H1 (cell line): ENCODE results near the gene SPAG17.

Source experiments
- BACH1 ChIP-seq: IDR thresholded peaks from 2 replicates; pipeline ENCODE4 v1.6.1; 2012; ENCODE audit warnings: low read length, improper control_type of control experiment
- EZH2 ChIP-seq: fragments of 200-600 bp; sonication (generic); IDR thresholded peaks from 2 replicates; pipeline ENCODE4 v1.7.1; 2012; ENCODE audit warnings: low read depth, mild to moderate bottlenecking, moderate library complexity, low read length, inconsistent platforms; ENCODE audit not compliant: severe bottlenecking
- HDAC2 ChIP-seq, 2 experiments: fragments of 300-600 bp in 1 of 2; sonication (generic) in 1 of 2; IDR thresholded peaks; 2 replicates each; pipeline ENCODE4 v1.6.1; 2011 to 2012; ENCODE audit warnings: low read depth in 2 of 2, low read length in 2 of 2, mild to moderate bottlenecking in 2 of 2, moderate library complexity in 2 of 2, borderline replicate concordance in 1 of 2, inconsistent platforms in 1 of 2
- MAX ChIP-seq: IDR thresholded peaks from 2 replicates; pipeline ENCODE4 v1.6.1; 2012; ENCODE audit warnings: inconsistent platforms
- POLR2A ChIP-seq, 2 experiments: IDR thresholded peaks; 1 replicate in 1 of 2; 2 replicates in 1 of 2; pipeline ENCODE4 v1.6.1; 2011; ENCODE audit warnings: low read depth in 2 of 2, low read length in 2 of 2, mild to moderate bottlenecking in 2 of 2; ENCODE audit errors: control extremely low read depth in 1 of 2
- POLR2AphosphoS5 ChIP-seq: IDR thresholded peaks from 2 replicates; pipeline ENCODE4 v1.6.1; 2011; ENCODE audit warnings: low read depth, low read length
- TF ChIP-seq, protein P1 (sequence below), 3 experiments: IDR thresholded peaks; 1 replicate in 2 of 3; 2 replicates in 1 of 3; pipeline versions ENCODE4 v1.5.1 to v1.6.1; 2011; ENCODE audit warnings: low read length in 3 of 3, mild to moderate bottlenecking in 3 of 3, inconsistent platforms in 2 of 3, low read depth in 1 of 3, moderate library complexity in 1 of 3; ENCODE audit not compliant: insufficient read depth in 1 of 3; ENCODE audit errors: control extremely low read depth in 1 of 3

GRCh38 chr1:118124064-118124463, 61.0 kb downstream of the SPAG17 start:
- TF ChIP-seq, protein P1, sequence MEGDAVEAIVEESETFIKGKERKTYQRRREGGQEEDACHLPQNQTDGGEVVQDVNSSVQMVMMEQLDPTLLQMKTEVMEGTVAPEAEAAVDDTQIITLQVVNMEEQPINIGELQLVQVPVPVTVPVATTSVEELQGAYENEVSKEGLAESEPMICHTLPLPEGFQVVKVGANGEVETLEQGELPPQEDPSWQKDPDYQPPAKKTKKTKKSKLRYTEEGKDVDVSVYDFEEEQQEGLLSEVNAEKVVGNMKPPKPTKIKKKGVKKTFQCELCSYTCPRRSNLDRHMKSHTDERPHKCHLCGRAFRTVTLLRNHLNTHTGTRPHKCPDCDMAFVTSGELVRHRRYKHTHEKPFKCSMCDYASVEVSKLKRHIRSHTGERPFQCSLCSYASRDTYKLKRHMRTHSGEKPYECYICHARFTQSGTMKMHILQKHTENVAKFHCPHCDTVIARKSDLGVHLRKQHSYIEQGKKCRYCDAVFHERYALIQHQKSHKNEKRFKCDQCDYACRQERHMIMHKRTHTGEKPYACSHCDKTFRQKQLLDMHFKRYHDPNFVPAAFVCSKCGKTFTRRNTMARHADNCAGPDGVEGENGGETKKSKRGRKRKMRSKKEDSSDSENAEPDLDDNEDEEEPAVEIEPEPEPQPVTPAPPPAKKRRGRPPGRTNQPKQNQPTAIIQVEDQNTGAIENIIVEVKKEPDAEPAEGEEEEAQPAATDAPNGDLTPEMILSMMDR (IDR thresholded peaks at IDR 0.05; ENCODE audit: control extremely low read depth in 1 of 3, insufficient read depth in 1 of 3, low read depth in 1 of 3, low read length in 3 of 3), result no peak
- no peak for TF ChIP-seq MAX
- no peak for TF ChIP-seq BACH1
- TF ChIP-seq EZH2, result no peak
- no peak for TF ChIP-seq POLR2A (IDR thresholded peaks at IDR 0.05; ENCODE audit: control extremely low read depth in 1 of 2, low read depth in 2 of 2, low read length in 2 of 2)
- no peak for TF ChIP-seq HDAC2 (IDR thresholded peaks at IDR 0.05; ENCODE audit: borderline replicate concordance in 1 of 2, low read depth in 2 of 2, low read length in 2 of 2)
- no peak for TF ChIP-seq POLR2AphosphoS5
